ENCODE results near the gene NUDT4B.
"Not testable (repeated sequence)": the region's sequence is repeated elsewhere in the genome, so short reads cannot be mapped to it uniquely, and the experiment has no call there.

- TF ChIP-seq CTCF, POLR2A (IDR thresholded peaks at IDR 0.05): not testable (repeated sequence)
Measured at GRCh38 chr1:148723515-148723914, 25.1 kb upstream of the NUDT4B start.
